Upper lobe of left lung (tissue), 4 donors: ENCODE results near the gene TMEM182.

Experiments
- POLR2A ChIP-seq, 4 donors: fragments of 450-650 bp; IDR thresholded peaks; one replicate each; pipeline ENCODE4 v1.5.1; 2016 to 2017; ENCODE audit warnings: antibody characterized with exemption in 4 of 4, mild to moderate bottlenecking in 2 of 4
- TF ChIP-seq, protein P1 (sequence below), 6 experiments: fragments of 450-650 bp in 4 of 6; fragments of 200-600 bp in 2 of 6; sonication (generic) in 2 of 6; IDR thresholded peaks; one replicate each; pipeline ENCODE4 v1.5.1; 2016 to 2019; ENCODE audit warnings: antibody characterized with exemption in 6 of 6

DNA sequence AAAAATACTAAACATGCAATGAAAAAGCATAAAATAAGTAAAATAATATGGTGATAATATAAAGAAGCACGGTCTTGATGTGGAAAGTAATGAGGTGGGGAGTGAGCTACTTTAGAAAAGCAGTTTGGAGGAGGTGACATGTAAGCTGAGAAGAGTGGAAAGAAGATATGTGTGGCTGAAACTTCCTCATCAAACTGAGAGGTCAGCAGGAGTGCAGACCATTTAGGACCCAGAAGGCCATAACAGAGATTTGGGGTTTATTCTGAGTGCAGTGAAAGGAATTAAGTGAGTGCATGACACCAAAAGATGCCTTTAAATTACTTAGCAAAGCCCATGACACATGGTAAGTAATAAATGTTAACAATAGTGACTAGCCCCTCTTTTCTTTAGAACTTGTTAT, 24.4 kb upstream of the TMEM182 start:
- TF ChIP-seq, protein P1, sequence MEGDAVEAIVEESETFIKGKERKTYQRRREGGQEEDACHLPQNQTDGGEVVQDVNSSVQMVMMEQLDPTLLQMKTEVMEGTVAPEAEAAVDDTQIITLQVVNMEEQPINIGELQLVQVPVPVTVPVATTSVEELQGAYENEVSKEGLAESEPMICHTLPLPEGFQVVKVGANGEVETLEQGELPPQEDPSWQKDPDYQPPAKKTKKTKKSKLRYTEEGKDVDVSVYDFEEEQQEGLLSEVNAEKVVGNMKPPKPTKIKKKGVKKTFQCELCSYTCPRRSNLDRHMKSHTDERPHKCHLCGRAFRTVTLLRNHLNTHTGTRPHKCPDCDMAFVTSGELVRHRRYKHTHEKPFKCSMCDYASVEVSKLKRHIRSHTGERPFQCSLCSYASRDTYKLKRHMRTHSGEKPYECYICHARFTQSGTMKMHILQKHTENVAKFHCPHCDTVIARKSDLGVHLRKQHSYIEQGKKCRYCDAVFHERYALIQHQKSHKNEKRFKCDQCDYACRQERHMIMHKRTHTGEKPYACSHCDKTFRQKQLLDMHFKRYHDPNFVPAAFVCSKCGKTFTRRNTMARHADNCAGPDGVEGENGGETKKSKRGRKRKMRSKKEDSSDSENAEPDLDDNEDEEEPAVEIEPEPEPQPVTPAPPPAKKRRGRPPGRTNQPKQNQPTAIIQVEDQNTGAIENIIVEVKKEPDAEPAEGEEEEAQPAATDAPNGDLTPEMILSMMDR (IDR thresholded peaks at IDR 0.05), result no peak
- no peak for TF ChIP-seq POLR2A (IDR thresholded peaks at IDR 0.05)
